Hematopoietic multipotent progenitor cell treated with erythropoietin and hydrocortisone succinate and interleukin-3 and kit ligand, for 15 days (in vitro differentiated cells): Measurements from ENCODE around the gene TSPAN9.

Experiments used
- DNase-seq: peaks from one replicate; pipeline ENCODE4 v3.0.0-alpha.2; 2015; ENCODE audit warnings: low spot score

Gene TSPAN9

DNA sequence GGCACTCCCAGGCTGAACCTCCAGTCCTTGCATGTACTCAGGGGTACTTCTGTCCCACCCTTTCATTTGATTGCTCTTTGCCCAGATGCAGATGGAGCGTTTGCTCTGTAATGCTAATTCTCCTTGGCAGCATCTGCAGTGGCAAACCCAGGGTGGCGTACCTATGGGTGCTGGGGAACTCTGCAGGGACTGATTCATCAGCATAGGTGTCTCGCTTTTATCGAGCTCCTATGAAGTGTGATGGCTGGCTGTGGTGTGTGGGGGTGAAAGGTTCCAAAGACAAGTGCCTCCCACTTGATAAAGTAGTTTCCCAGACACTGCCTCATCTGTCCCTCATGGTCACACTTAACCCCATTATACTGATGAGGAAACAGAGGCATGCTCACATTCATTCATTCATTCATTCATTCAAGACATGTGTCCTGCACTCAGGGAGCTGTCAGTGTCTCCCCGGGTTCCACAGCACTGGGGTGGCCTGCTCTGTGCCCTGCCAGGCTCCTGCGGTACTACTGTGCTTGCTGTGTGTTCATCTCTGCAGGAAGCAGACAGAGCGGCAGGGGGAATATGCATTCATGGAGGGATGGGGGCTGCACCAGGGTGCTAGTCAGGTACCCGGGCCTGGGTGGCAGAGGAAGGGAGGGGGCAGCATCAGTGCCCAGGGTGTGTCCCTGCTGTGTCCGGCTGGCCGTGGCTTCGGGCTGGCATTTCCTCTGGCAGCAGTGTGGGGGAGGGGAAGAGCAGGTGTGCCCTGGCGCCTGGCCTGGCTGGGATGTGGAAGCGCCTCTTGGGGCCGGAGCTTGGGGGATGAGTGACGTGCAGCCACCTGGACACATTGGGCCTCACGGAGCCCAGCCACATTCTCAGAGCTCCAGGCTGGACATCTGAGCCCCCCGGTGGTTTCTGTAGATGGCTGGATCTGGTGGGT is 110.9 kb downstream of the TSPAN9 start:
- no peak for DNase-seq

DNA sequence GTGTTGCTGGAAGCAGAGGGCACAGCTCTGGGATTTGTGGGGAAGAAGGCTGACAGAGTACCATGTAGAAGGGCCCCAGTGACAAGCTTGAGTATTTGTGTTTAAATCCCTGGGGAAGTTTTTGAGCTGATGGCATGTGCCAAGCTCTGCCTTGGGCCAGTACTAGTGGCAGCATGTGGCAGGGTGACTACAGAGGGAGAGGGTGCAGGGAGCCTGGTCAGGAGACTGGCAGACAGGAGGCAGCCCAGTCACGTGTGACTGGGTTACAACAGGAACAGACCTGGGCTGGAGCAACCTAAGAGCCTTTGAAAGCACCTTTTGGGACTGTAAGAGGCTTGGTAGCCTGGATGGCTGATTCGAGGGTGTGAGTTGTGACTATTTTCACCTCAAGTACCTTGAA is 112.1 kb downstream of the TSPAN9 start:
- DNase-seq, result no peak

DNA sequence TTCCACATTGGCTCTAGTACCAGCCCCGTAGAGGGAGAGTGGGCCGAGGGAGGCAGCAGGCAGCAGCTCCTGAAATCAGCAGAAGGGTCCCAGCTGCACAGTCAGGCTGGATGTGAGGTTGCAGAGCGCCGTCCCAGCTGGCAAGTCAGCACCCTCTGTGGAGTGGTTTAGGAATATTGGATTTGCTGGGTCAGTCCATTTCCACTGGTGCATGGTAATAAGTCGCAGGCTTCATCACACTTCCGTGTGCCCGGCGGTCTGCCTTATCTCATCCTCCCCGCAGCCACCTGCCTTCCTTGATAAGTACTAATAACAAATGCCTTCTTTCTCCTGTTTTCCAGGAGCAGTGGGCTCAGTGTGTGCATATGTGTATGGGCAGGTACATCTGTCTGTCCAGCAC is 112.9 kb downstream of the TSPAN9 start:
- DNase-seq, result no peak

DNA sequence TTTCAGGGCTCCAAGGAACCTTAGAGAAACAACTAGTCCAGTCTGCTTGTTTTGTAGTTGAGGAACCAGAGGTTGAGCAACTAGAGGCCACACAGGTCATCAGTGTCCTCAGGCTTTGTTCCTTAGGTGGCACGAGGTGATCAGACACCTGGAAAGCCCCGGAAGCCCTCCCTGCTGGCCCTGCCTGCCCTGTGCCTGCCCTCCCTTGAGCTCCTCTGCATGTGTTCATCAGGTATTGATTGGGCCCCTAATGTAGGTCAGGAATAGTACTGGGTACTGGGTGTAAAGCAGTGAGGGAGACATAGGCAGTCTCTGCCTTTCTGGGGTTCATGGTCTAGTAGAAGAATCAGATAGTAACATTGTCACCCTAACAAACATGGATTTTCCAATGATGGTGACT is 114.3 kb downstream of the TSPAN9 start:
- no peak for DNase-seq

GRCh38 chr12:3192221-3192620 is 115.0 kb downstream of the TSPAN9 start:
- DNase-seq, result no peak

GRCh38 chr12:3193131-3193530 is 116.0 kb downstream of the TSPAN9 start:
- no peak for DNase-seq

GRCh38 chr12:3193755-3194154 is 116.6 kb downstream of the TSPAN9 start:
- DNase-seq, result no peak

DNA sequence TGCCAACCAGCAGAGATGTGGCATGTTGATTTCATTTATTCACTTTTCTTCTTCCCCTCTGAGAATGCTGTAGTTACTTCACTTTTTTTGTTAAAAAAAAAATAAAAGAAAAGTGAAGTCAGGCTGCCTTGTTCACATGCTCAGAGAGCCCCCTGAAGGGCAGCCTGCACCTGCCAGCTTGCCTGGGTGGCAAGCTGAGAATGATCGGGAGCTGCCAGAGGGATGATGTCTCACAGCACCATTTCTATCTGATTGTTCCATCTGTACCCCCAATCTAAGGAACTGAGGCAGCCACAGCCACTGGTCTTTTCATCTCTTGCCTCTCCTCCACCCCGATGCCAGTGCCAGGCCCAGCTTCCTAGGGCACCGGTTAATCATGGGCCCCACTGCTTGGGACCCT is 118.2 kb downstream of the TSPAN9 start:
- DNase-seq, result no peak

DNA sequence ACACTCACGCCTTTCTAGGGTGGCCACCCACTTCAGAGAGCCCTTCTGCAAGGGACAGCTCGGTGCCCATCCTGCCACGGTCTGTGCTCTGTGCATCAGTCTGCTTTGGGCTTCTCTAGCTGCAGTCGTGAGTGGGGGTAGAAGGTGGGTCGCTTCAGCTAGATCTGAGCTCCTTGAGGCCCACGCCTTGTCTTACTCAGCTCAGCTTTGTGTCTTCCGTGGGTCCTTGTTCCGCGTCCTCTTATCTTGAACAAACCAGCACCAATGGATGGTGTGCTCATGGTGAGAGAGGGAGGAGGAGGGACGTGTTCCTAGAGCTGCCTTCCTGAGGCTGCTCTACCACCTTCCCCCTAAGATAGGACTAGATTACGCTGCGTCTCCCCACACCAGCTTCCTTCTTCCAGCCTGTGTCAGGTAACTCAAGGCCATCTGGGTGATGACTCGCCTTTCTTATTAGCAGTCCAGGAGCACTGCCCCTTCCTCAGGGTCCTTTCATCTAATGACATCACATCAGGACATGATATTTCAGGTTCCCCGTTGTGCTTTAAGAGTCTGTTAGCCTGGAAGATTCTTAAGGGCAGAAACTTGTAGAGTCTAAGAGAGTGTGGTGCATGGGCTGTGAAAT is 118.8 kb downstream of the TSPAN9 start:
- no peak for DNase-seq

- DNase-seq, result no peak
Observed at GRCh38 chr12:3196488-3196887, 119.3 kb downstream of the TSPAN9 start.

DNA sequence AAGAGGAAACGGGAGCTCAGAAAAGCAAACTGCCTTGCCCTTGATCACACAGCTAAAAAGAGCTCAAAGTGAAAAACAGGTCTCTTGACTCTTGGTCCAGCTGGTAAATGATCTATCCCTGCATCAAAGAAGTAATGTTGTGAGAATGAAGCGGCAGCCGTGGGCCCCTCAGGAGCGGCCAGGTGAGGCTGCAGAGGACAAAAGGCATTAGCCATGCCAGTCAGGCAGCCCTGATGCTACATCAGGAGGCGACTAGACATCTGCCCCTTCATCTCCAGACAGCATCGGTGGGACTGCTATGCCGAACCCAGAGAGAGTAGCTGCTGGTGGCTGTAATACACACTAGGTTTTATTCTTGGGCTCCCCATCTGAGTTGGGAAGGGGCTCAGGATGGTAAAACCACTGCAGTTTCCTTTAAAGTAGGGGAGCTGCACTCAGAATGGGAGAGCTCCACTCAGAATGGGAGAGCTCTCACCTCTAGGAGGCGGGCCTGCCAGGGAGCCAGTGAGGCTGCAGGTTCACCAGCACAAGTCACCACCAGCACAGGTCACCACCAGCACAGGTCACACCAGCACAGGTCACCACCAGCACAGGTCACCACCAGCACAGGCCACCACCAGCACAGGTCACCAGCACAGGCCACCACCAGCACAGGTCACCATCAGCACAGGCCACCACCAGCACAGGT is 120.1 kb downstream of the TSPAN9 start:
- no peak for DNase-seq

DNA sequence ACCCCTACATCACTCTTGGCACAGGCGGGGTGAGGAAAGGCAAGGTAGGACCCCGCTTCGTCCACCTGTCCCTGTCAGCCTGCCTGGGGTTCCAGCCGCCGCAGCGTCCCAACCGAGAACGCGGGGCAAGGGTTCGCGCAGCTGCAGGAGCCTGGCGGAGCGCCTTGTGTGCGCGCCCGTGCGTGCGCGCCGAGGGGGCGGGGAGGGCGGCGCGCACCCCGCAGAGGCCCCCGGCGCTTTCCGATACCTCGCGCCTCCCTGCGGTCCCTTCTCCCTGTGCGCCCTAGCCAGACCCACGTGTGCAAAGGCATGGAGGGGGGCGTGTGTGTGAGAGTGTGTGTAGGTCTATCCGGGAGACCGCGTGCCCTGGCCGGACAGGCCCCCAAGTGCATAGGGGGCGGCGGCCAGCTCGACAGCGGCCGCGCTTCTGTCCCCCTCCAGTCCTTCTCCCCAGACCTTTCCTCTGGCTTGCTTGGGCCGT is 122.4 kb downstream of the TSPAN9 start:
- DNase-seq, result no peak

GRCh38 chr12:3200032-3200617 is 122.9 kb downstream of the TSPAN9 start:
- DNase-seq, result no peak

- no peak for DNase-seq
Observed at GRCh38 chr12:3200814-3201233, 123.6 kb downstream of the TSPAN9 start.

DNA sequence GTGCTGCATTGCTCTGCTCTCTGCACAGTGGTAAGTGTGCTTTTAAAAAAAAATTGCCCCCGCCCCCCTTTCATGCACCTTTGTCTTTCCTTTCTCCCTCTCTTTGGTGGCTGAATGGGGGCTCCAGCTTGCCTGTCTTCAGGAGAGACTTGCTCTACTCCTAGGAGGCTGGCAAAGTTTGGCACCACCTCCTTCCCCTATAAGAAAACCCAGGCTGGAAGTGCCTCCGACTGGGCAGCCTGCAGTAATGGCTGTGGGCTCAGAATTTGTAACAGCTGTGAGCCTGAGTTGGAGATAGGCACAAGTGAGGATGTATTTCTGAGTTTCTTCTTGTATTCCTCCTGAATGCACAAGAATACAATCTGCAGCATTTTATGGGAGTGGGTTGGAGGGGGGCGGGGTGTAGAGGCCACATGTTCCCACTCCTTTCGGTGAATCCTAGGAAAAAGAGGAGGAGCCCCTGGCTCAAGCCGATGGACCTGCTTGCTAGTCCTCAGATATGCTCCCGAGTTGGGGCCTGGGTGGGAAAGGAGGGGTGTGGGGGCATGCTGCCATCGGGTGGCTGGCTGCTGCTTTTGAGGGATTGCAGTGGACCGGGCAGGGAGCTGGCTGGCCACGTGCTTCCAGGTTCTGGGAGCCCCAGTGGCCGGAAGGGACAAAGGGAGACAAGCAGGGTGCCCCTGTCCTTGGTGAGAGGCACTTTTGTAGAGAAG is 124.3 kb downstream of the TSPAN9 start:
- no peak for DNase-seq

GRCh38 chr12:3202096-3202495 is 124.9 kb downstream of the TSPAN9 start:
- no peak for DNase-seq

DNA sequence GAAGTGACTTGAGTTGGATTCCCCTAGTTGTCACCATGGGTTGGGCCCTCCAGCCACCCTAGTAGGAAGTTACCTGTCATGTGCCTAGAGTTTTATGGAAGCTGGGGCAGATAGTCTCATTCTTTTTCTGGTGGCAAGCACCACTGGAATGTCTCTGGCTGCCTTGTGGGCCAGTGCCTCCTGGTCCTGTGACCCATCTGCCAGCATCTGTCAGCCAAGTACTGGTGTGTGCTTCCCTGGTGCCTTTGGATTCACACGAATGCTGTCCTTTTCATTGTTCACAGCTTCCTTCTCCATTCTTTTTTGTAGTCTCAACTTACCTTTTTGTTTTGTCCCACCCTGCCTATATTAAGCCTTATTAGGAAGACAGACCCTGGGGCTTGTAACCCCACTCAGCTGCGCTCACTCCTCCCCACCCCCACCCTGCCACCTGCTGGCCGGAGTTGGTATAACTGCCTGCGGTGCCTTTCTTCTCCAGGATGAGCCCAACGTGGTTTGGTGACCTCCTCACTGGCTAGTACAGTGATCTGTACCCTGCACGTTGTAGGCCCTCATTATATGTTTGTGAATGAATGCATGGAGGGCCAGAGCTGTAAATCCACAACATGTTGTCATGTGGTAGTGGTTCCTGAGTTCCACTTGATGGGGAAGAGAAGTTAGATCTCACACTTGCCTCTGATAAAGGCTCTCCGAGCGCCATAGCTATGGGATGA is 125.7 kb downstream of the TSPAN9 start:
- peak; percentile 50 for DNase-seq

DNA sequence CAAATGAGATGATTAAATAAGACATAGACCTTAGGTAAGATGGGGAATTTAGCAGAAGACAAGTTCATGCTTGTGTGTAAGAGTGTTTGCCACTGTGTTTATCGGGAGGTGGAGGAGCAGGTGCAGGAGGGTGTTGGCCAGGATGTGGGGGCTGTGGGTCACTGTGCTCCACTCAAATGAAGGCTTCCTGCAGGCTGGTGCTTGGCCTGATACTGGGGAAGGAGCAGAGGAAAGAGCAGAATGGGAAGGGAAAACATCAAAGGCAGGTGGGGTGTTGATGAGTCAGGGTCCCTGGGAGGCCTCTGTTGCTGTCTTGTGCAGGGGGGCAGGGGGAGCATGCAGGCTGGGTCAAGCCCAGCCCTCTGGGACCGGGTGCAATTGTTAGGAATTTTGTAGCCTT is 126.5 kb downstream of the TSPAN9 start:
- no peak for DNase-seq

GRCh38 chr12:3204143-3204542 is 127.0 kb downstream of the TSPAN9 start:
- DNase-seq, result no peak

DNA sequence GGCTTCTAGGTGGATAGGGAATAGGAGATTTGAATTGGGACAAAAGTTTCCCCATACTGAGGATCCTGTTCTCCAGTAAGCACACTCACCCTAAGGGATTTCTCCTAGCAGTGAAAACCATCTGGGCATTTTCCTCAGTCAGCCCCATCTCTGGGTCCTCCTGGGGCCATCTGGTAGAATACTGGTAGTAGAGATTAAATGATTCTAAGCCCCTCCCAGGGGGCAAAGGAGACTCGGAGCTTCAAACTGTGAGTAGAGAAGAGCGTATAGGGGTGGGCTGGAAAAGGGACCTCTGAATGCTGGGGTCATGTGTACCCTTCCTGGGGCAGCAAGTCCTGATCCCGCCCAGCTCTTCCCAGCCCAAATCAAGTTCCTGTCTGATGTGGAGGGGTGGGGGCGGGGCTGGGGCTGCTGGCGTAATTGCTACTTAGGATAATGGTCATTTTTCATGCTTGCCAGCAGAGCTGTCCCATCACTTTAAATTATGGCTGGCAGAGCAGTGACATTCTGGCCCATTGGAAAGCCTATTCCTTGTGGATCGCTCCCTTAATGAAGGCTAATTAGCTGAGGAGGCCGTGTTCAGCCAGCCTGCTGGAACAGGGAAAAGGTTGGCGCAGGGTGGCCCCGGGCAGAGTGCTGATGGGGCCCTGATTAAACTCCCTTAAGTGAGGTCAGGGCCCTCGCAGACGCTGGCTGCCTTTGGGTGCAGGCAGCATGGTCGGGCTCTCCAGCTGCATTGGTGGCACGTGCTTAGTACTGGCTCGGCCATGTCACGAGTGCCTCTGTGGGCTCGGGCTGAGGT is 127.8 kb downstream of the TSPAN9 start:
- no peak for DNase-seq
